Neuron (in vitro differentiated cells): ENCODE results near the gene PDIA6.

ENCODE experiments used
- H2AFZ ChIP-seq: one replicate; pipeline ENCODE4 v1.6.1; 2013; ENCODE audit warnings: low read depth, mild to moderate bottlenecking, inconsistent platforms, low read length, moderate library complexity
- H3K27me3 ChIP-seq: one replicate; pipeline ENCODE4 v1.6.1; 2013; ENCODE audit warnings: low read length; ENCODE audit not compliant: insufficient read depth
- H3K36me3 ChIP-seq: one replicate; pipeline ENCODE4 v1.6.1; 2013; ENCODE audit warnings: low read length; ENCODE audit not compliant: insufficient read depth
- H3K4me1 ChIP-seq: one replicate; pipeline ENCODE4 v1.6.1; 2013; ENCODE audit warnings: low read length; ENCODE audit not compliant: insufficient read depth
- H3K4me3 ChIP-seq: 2 replicates; pipeline ENCODE4 v1.5.1; 2013; ENCODE audit warnings: mild to moderate bottlenecking, low read length, moderate library complexity
- H3K9me3 ChIP-seq: one replicate; pipeline ENCODE4 v1.6.1; 2013; ENCODE audit warnings: low read length

Gene PDIA6

DNA sequence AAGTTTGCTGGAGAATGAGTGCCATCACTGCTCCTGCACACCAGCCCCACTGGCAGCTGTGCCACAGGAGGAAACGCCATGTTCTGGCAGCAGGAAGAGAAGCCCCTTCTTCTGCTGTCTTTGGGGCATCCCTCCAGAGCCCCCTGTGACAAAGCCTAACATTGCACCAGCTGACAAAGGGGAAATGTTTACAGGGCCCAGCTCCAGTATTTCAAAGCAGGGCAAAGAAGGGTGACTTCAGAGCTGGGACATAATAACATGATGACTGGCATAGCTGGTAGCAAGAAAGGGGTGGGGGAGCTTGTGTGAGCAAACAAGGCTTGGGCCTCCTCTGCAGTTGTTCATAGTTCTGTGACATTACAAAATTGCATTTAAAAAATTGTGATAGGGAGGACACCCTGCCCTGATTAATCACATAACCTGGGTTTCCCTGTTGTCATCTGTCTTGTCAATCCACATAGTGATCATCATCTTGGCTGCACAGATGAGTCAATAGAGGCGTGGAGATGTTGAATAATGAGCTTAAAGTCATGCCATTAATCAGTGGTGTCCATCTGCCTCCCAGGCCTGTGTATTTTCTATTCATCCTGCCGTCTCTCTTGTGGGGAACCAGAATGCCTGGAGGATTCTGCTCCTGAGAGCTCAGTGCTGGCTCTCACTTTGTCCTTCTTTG is 29.1 kb upstream of the PDIA6 start:
- H3K4me1 ChIP-seq, result peaks cover 5% of the 10 kb centered on the region
- H3K4me3 ChIP-seq, result no peak overlapping the region
- no peaks in the 10 kb centered on the region for H3K36me3 ChIP-seq
- H2AFZ ChIP-seq, result no peak overlapping the region
- no peaks in the 10 kb centered on the region for H3K27me3 ChIP-seq
- H3K9me3 ChIP-seq, result peaks cover 15% of the 10 kb centered on the region

DNA sequence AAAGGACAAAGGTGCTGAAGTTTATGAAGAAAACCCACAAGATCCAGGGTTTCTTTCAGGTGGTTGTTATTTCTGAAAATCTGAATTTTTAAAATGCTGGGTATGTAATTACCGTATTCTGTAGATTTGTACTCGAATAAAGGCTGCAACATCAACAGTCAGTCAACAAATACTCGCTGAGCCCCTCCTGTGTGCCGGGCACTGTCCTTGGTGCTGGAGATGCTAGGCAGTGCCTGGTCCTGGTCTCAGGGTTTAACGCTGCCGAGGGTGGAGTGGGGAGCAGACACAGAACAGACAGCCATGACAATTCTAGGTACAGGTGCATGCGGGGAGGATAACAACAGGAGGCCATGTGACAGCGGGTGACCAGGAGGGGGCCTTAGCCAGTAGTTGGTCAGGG is 27.2 kb upstream of the PDIA6 start:
- peaks cover 5% of the 10 kb centered on the region for H3K4me1 ChIP-seq
- H2AFZ ChIP-seq, result no peak overlapping the region
- no peaks in the 10 kb centered on the region for H3K36me3 ChIP-seq
- H3K4me3 ChIP-seq, result no peak overlapping the region
- peaks cover 15% of the 10 kb centered on the region for H3K9me3 ChIP-seq
- no peaks in the 10 kb centered on the region for H3K27me3 ChIP-seq

DNA sequence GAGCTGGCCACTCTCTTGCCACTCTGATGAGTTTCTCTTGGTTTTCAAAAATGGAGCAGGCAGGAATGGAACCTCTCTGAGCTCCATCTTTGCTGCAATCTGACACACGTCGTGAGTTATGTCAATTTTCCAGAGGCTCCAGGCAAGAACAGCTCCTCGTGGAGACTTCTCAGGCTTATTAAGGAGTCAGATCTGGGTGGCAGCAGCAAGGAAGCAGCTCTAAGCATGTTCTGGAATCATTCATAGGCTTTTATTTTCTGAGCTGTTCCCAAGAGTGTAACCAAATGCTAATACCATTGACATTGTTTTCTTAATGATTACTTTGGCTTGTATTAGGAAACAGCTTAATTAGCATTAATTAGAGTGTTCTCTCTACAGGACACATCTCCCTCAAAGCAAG is 26.1 kb upstream of the PDIA6 start:
- no peaks in the 10 kb centered on the region for H3K27me3 ChIP-seq
- H3K4me1 ChIP-seq, result peaks cover 7% of the 10 kb centered on the region
- no peaks in the 10 kb centered on the region for H3K36me3 ChIP-seq
- no peak overlapping the region for H3K4me3 ChIP-seq
- H2AFZ ChIP-seq, result no peak overlapping the region
- peaks cover 15% of the 10 kb centered on the region for H3K9me3 ChIP-seq

DNA sequence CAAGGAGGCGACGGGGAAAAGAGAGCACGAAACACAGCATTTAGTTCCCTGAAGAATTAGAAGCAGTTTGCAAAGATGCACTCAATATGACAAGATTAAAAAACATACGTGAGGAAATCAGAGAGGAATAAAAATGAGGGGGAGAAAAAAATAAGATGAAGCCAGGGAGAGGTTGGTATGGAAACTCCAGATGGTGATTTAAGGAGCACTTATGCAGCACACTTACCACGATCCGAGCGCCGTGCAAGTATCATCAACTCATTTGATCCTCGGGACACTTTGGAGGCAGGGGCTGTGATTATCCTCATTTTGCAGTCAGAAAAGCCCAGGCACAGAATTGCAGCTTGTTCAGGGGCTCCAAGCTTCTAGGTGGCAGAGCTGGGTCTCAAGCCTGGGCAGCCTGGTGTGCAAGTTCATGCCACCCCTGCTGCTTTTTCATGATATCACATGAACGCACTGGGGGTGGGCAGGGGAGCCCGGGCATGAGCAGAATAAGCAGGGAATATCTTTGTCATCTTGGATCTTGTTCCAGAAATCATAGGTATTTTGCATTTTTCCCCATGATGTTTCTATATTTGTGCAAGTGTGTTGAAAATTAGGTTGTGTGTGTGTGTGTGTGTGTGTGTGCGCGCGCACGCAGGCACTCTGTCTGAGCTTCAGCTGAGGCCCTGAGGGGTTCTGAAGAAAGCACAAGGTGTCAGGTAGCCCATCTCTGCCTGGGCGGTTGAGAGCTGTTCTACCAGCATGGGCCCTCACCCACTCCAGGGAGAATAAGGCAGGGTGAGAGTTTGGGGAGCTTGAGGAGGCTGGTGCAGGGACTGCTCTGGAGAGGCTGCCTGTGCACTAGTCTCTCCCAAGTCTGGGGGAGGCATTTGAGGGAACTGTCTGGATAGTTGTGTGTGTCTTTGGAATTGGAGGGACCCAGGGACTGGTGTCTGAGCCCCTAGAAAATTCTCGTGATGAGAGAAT is 25.0 kb upstream of the PDIA6 start:
- no peak overlapping the region for H2AFZ ChIP-seq
- H3K36me3 ChIP-seq, result no peaks in the 10 kb centered on the region
- peaks cover 12% of the 10 kb centered on the region for H3K4me1 ChIP-seq
- peaks cover 14% of the 10 kb centered on the region for H3K9me3 ChIP-seq
- no peak overlapping the region for H3K4me3 ChIP-seq
- H3K27me3 ChIP-seq, result no peaks in the 10 kb centered on the region

DNA sequence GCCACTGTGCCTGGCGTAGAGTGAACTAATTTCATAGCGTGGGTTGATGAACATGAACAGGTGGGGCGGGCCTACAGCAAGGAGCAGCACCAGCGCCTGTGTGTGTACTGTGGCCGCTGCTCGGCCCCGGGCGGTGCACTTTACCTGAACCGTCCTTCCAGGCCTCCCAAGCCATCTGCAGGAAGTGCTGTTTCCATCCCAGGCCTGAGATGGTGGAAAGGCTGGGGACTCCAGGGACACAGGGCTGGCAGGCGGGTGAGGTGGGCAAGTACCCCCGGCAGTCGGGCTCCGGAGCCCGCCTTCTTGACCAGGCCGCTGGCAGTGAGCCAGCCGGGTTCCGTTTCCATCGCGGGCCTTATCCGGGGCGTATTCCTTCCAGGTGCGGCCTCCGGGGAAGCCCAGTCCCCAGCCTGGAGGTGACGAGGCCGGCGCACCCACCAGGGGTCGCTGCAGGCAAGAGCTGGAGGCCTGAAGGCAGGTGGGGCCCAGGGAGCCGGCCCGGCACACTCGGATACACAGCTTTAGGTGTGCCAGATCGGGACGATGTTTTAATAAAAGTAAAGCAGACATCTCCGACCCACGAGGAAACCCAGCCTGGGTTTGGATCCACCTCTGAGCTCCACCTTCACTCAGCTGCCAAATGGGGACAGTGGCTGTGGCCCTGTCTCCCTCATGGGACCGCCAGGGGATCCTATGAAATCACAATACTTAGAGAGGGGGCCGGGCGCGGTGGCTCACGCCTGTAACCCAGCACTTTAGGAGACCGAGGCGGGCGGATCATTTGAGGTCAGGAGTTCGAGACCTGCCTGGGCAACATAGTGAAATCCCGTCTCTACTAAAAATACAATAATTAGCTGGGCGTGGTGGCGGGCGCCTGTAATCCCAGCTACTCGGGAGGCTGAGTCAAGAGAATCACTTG is 22.7 kb upstream of the PDIA6 start:
- no peaks in the 10 kb centered on the region for H3K9me3 ChIP-seq
- H3K4me1 ChIP-seq, result peaks cover 27% of the 10 kb centered on the region
- H3K4me3 ChIP-seq, result no peak overlapping the region
- no peak overlapping the region for H2AFZ ChIP-seq
- H3K27me3 ChIP-seq, result peaks cover 3% of the 10 kb centered on the region
- no peaks in the 10 kb centered on the region for H3K36me3 ChIP-seq

DNA sequence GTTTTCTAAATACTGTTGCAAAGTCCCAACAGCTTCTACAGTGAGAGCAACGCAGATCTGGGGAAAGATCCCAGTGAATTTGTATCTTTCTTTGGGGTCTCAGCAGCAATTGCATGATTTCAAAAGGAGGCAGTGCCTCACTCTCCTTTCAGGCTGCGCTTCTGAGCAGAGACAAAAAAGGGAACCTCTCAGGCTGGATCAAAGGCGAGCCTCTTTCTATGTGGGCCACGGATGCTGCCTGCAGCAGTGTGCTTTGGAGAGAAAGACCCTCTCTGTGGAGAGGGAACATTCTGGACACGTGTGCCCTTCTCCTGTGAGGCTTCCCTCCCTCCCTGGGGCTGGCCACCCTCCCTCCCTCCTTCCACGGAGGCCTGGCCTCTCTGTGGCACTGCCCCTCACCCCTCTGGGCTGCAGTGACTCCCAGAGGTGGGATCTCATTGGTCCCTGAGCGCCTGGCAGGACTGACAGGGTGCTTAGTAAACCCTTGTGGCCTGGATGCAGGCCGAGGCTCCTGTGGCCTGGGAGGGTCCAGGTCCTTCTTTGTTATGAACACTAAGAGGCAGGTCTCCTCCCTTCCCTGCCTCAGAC is 21.6 kb upstream of the PDIA6 start:
- no peaks in the 10 kb centered on the region for H3K36me3 ChIP-seq
- no peaks in the 10 kb centered on the region for H3K9me3 ChIP-seq
- peaks cover 27% of the 10 kb centered on the region for H3K4me1 ChIP-seq
- no peak overlapping the region for H2AFZ ChIP-seq
- no peak overlapping the region for H3K4me3 ChIP-seq
- H3K27me3 ChIP-seq, result peaks cover 12% of the 10 kb centered on the region

DNA sequence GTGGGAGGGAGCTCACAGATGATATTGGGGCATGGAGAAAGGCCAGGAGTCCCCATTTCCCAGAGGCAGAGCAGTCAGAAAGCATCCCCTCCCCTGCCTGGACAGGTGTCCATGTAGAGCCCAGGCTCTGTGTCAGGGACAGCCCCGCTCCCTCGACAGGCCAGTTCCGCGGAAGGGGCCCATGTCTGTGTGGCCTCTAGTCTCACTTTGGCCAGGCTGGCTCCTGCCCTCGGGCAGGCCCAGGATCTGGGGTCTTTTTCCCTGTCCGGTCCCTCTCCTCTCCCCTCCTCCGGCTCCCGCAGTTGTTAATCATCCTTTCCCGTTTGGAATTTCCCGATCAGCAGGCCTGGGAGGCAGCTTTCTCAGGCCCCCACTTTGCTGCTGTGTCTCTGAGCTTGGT is 20.4 kb upstream of the PDIA6 start:
- Histone ChIP-seq H3K9me3 (no peaks in the 10 kb centered on the region), H2AFZ (no peak overlapping the region), H3K4me1 (peaks cover 27% of the 10 kb centered on the region), H3K4me3 (no peak overlapping the region), H3K36me3 (no peaks in the 10 kb centered on the region), H3K27me3 (peaks cover 22% of the 10 kb centered on the region)

DNA sequence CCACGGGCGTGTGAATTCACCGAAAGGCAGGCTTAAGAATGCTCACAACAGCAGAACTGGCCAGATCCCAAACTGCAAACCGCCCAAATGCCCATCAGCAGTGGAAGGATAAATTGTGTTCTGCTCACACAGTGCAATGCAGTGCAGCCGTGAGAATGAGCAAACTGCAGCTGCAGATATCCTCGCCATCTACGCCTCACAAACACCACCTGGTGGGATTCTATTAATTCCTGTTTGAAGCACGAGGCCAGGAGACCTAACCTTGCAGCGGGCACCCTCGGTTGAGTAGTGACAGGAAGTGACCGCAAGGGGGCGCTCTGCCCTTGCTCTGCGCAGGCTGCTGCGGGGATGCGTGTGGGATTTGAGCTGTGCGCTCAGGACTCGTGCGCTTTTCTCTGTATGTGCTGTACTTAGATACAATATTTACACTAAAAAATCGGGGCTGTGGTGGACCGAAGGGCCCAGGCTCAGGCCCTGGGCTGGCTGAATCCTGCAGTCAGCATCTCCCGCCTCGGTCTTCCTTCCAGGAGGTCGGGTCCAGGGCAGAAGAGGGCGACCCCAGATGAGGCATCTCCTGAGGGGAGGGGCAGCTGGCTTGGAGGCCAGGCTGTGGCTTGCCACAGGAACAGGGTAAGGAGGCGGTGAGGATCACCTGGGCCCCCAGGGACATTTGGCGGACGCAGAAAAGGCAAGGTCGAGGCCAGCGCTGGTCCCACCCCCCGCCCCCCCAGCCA is 19.8 kb upstream of the PDIA6 start:
- Histone ChIP-seq H2AFZ (no peak overlapping the region), H3K36me3 (no peaks in the 10 kb centered on the region), H3K4me1 (peaks cover 27% of the 10 kb centered on the region), H3K27me3 (peaks cover 22% of the 10 kb centered on the region), H3K9me3 (no peaks in the 10 kb centered on the region), H3K4me3 (no peak overlapping the region)

DNA sequence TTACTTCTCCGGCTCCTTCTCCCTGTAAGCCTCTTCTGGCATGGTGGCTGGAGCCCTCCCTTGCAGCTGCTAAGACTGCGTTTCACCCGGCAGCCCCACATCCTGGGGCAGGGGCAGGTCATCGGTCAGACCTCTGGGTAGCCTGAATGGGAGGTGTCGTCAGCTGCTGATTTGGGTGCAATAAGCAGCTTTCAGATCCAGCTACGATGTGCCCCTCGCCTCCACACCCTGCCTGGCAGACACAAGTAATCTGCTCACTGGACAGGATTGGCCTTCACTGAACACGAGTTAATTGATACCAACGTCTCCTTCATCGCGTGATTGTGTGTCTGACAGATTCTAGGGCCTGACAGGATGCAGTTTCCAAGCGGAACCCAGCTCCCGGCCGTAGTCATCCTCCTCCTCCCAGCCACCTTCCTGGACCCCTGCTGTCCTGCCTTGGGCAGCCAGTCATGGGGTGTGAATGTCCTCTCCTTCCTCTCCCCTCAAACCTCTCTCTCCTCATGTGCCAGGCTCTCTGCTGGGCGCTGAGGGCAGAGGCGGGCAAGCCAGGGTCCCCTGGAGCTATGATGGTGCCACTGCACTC is 18.9 kb upstream of the PDIA6 start:
- Histone ChIP-seq H3K9me3 (no peaks in the 10 kb centered on the region), H3K4me3 (no peak overlapping the region), H3K27me3 (peaks cover 22% of the 10 kb centered on the region), H3K36me3 (no peaks in the 10 kb centered on the region), H3K4me1 (peaks cover 27% of the 10 kb centered on the region), H2AFZ (no peak overlapping the region)

DNA sequence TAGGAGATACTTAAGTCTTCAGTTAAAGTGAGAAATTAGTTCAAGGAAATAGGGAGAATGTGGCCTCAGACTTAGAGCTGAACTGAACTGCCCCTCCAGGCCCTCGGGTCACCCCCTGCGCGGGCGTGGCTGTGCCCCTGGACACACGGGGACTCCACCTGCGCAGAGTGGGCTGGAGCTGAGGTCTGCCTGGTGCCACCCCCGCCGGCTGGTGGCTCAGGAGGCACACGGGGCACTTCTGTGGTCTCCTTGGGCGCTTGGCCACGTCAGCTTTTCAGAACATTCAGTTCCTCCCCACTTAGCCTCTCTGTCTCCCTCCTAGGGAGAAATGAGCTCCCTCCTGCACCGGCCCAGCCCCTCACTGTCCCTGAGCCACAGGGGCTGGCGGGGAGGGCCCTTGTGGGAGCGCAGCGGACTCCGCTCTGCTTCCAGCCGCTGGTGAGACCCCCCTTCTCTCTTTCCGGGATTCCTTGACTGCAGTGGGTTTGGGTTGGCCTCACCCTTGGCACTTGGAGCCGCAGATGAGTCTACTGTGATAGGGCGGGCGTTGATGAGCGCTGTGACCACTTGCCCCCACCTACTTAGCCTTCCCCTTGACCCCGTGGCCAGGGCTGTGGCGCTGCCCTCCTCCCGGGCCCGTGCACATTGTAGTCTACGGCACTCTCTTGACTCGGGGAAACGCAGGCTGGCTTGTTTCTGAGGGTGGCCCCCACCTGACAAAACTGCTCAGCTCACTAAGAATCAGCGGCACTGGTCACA is 18.2 kb upstream of the PDIA6 start:
- H3K27me3 ChIP-seq, result peaks cover 22% of the 10 kb centered on the region
- no peaks in the 10 kb centered on the region for H3K36me3 ChIP-seq
- H3K4me1 ChIP-seq, result peaks cover 27% of the 10 kb centered on the region
- H2AFZ ChIP-seq, result no peak overlapping the region
- no peaks in the 10 kb centered on the region for H3K9me3 ChIP-seq
- no peak overlapping the region for H3K4me3 ChIP-seq

DNA sequence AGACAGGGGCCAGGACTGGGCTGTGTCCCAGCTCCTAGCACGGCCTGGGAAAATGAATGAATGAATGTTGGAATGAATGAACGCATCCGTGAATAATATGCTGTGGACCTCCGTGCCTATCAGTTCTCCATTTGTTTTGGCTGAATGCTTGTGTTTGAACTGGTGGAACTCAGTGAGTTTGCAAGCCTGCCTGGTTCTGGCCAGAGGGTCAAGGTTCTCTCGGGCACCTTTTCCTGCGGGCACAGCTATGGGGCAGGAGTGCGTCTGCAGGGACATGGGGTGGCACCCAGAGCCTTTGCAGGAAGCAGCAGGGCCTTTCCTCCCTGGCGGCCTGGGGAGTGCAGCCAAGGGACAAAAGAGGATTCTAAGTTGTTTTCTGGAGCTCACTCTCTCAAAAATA is 17.6 kb upstream of the PDIA6 start:
- peaks cover 22% of the 10 kb centered on the region for H3K27me3 ChIP-seq
- H3K9me3 ChIP-seq, result no peaks in the 10 kb centered on the region
- no peaks in the 10 kb centered on the region for H3K36me3 ChIP-seq
- H2AFZ ChIP-seq, result no peak overlapping the region
- no peak overlapping the region for H3K4me3 ChIP-seq
- peaks cover 27% of the 10 kb centered on the region for H3K4me1 ChIP-seq
